ENCODE data around the gene POLG2.
"Not testable (repeated sequence)": the region's sequence is repeated elsewhere in the genome, so short reads cannot be mapped to it uniquely, and the experiment has no call there.

Gene POLG2

GRCh38 chr17:64439521-64439920 is 57.3 kb downstream of the POLG2 start:
- H3K27me3 ChIP-seq (ENCODE audit: control insufficient read depth, insufficient read depth, low read length), result not testable (repeated sequence)
- peaks cover 50% of the 10 kb centered on the region for H3K9me3 ChIP-seq (ENCODE audit: control insufficient read depth, insufficient read depth, low read depth, low read length)

GRCh38 chr17:64437944-64438525 is 58.8 kb downstream of the POLG2 start:
- H3K4me1 ChIP-seq (ENCODE audit: control insufficient read depth, insufficient read depth, low read length), result no peaks in the 10 kb centered on the region
- H3K9ac ChIP-seq (ENCODE audit: low read length), result no peak overlapping the region
- H3K36me3 ChIP-seq (ENCODE audit: control insufficient read depth, insufficient read depth, low read length), result no peaks in the 10 kb centered on the region
- no peaks in the 10 kb centered on the region for H3K27me3 ChIP-seq (ENCODE audit: control insufficient read depth, insufficient read depth, low read length)
- peaks cover 62% of the 10 kb centered on the region for H3K9me3 ChIP-seq (ENCODE audit: control insufficient read depth, insufficient read depth, low read depth, low read length)
- H3K4me3 ChIP-seq (ENCODE audit: low read depth, low read length), result no peak overlapping the region
- no peak overlapping the region for H3K27ac ChIP-seq (ENCODE audit: low read depth, low read length)

More at GRCh38 chr17:64439521-64439920, 57.3 kb downstream of the POLG2 start:
- not testable (repeated sequence) for H3K9ac ChIP-seq (ENCODE audit: low read length); H3K4me3 ChIP-seq (ENCODE audit: low read depth, low read length); H3K4me1 ChIP-seq (ENCODE audit: control insufficient read depth, insufficient read depth, low read length); H3K36me3 ChIP-seq (ENCODE audit: control insufficient read depth, insufficient read depth, low read length); H3K27ac ChIP-seq (ENCODE audit: low read depth, low read length)

DNA sequence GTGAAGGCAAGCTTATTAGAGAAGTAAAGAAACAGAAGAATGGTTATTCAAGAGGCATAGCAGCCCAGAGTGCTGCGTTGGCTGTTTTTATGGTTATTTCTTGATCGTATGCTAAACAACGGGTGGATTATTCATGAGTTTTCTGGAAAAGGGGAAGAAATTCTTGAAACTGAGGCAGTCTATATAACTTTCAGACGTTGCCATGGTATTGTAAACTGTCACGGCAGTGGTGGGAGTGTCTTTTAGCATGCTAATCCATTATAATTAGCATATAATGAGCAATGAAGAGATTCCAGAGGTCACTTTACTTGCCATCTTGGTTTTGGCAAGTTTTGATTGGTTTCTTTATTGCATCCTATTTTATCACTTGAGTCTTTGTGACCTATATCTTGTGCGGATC is 65.3 kb downstream of the POLG2 start:
- Histone ChIP-seq H3K9me3 (ENCODE audit: control insufficient read depth, insufficient read depth, low read depth, low read length) (peaks cover 33% of the 10 kb centered on the region), H3K27me3 (ENCODE audit: control insufficient read depth, insufficient read depth, low read length) (no peaks in the 10 kb centered on the region), H3K4me1 (ENCODE audit: control insufficient read depth, insufficient read depth, low read length) (peaks cover 6% of the 10 kb centered on the region; the same call in 1 of the 2 replicates), H3K4me3 (ENCODE audit: low read depth, low read length) (no peak overlapping the region), H3K9ac (ENCODE audit: low read length) (no peak overlapping the region), H3K27ac (ENCODE audit: low read depth, low read length) (no peak overlapping the region), H3K36me3 (ENCODE audit: control insufficient read depth, insufficient read depth, low read length) (no peaks in the 10 kb centered on the region)

- peaks cover 24% of the 10 kb centered on the region for H3K9me3 ChIP-seq (ENCODE audit: control insufficient read depth, insufficient read depth, low read depth, low read length)
- not testable (repeated sequence) for H3K9ac ChIP-seq (ENCODE audit: low read length); H3K4me3 ChIP-seq (ENCODE audit: low read depth, low read length); H3K27ac ChIP-seq (ENCODE audit: low read depth, low read length); H3K27me3 ChIP-seq (ENCODE audit: control insufficient read depth, insufficient read depth, low read length); H3K36me3 ChIP-seq (ENCODE audit: control insufficient read depth, insufficient read depth, low read length)
- H3K4me1 ChIP-seq (ENCODE audit: control insufficient read depth, insufficient read depth, low read length), result peaks cover 12% of the 10 kb centered on the region; the same call in 1 of the 2 replicates
Observed at GRCh38 chr17:64430036-64430435, 66.8 kb downstream of the POLG2 start.

DNA sequence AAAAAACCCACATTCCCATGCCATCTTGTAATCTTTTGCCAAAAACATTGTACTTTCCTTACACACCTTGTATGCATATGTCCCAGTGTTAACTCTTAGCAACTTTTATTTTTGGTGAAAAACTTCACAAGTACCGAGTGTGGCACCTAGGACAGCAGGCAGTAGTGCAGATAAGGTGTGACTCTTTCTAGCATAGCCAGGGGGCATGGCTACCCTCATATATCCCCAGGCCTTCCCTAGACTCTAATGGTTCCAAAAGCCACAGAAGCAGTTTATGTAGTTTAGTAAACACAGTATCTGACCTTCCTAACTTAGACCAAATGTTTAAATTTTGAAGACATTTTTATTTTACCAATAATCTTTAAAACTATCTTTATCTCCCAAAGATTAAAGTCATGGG is 68.4 kb downstream of the POLG2 start:
- Histone ChIP-seq H3K4me3 (ENCODE audit: low read depth, low read length) (no peak overlapping the region), H3K9ac (ENCODE audit: low read length) (no peak overlapping the region), H3K9me3 (ENCODE audit: control insufficient read depth, insufficient read depth, low read depth, low read length) (peaks cover 9% of the 10 kb centered on the region), H3K4me1 (ENCODE audit: control insufficient read depth, insufficient read depth, low read length) (peaks cover 21% of the 10 kb centered on the region; the same call in 1 of the 2 replicates), H3K36me3 (ENCODE audit: control insufficient read depth, insufficient read depth, low read length) (no peaks in the 10 kb centered on the region), H3K27ac (ENCODE audit: low read depth, low read length) (peak overlapping the region; percentile 90; the same call in 1 of the 2 replicates), H3K27me3 (ENCODE audit: control insufficient read depth, insufficient read depth, low read length) (no peaks in the 10 kb centered on the region)
